HCT116 (cell line): Measurements from ENCODE around the gene EML2.

Source experiments
- CTCF ChIP-seq, 3 experiments: fragments of 200-600 bp in 1 of 3; sonication (generic) in 1 of 3; IDR thresholded peaks in 2 of 3; conservative IDR thresholded peaks in 1 of 3; 2 replicates each; pipeline ENCODE4 v1.5.1; 2012 to 2017; ENCODE audit warnings: low read depth in 2 of 3, low read length in 2 of 3, antibody characterized with exemption in 1 of 3, borderline replicate concordance in 1 of 3, control low read depth in 1 of 3, mild to moderate bottlenecking in 1 of 3, mixed read lengths in 1 of 3, mixed run types in 1 of 3, moderate library complexity in 1 of 3; ENCODE audit not compliant: insufficient read depth in 1 of 3
- EZH2 ChIP-seq: fragments of 200-600 bp; sonication (generic); IDR thresholded peaks from 2 replicates; pipeline ENCODE4 v1.6.1; 2017; ENCODE audit warnings: antibody characterized with exemption, mixed run types
- EZH2phosphoT487 ChIP-seq: fragments of 200-600 bp; IDR thresholded peaks from 2 replicates; pipeline ENCODE4 v1.6.1; 2018; ENCODE audit warnings: antibody characterized with exemption, borderline replicate concordance
- MAX ChIP-seq: IDR thresholded peaks from 2 replicates; pipeline ENCODE4 v1.6.1; 2012
- POLR2A ChIP-seq: IDR thresholded peaks from 2 replicates; pipeline ENCODE4 v1.7.0; 2011; ENCODE audit warnings: borderline replicate concordance; ENCODE audit not compliant: insufficient read depth, insufficient read length; ENCODE audit errors: extremely low read depth
- POLR2AphosphoS5 ChIP-seq: IDR thresholded peaks from 2 replicates; pipeline ENCODE4 v1.6.1; 2011; ENCODE audit warnings: mild to moderate bottlenecking, low read depth, low read length, moderate library complexity

- TF ChIP-seq MAX (no peak), EZH2 (no peak), CTCF (IDR thresholded peaks at IDR 0.05 in 2 of 3, conservative IDR thresholded peaks at IDR 0.05 in 1 of 3; ENCODE audit: borderline replicate concordance in 1 of 3, insufficient read depth in 1 of 3, low read depth in 2 of 3, low read length in 2 of 3) (no peak), EZH2phosphoT487 (no peak), POLR2AphosphoS5 (no peak), POLR2A (no peak)
Measured at GRCh38 chr19:45567609-45568008, 71.6 kb downstream of the EML2 start.
